GM10248 (cell line): ENCODE measurements around the gene RIPK1.

ENCODE experiments used
- CTCF ChIA-PET: fragments of 300-600 bp; sonication (Branson Sonifier 250); formaldehyde crosslinking; extraction: SDS; loops from one replicate; lab custom pipeline; 2021; ENCODE audit warnings: antibody characterized with exemption; lab: Yijun Ruan, JAX
- POLR2A ChIA-PET: fragments of 350-650 bp; sonication (Branson Sonifier 250); formaldehyde crosslinking; extraction: SDS; loops from one replicate; lab custom pipeline; 2020; ENCODE audit warnings: antibody characterized with exemption; lab: Yijun Ruan, JAX
- DNase-seq: peaks from one replicate; pipeline ENCODE4 v3.0.0; 2012; ENCODE audit errors: extremely low spot score
- TF ChIP-seq, protein P1 (sequence below): IDR thresholded peaks from 2 replicates; pipeline ENCODE4 v1.5.1; 2012; ENCODE audit warnings: mild to moderate bottlenecking, low read depth; ENCODE audit errors: extremely low read depth, missing control alignments, control extremely low read depth

RIPK1 gene

DNA sequence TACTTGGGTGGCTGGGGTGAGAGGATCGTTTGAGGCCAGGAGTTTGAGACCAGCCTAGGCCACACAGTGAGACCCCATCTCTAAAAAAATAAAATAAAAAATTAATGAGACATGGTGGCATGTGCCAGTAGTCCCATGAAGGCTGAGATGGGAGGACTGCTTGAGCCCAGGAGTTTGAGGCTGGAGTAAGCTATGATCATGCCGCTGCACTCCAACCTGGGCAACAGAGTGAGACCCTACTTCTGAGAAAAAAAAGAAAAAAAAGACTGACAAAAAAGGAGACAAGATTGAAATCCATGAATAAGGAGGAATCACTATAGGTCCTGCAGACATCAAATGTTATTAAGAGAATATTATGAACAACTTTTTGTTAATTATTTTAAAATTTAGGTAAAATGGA, 26.5 kb downstream of the RIPK1 start:
- POLR2A ChIA-PET: no interaction called here
- TF ChIP-seq, protein P1, sequence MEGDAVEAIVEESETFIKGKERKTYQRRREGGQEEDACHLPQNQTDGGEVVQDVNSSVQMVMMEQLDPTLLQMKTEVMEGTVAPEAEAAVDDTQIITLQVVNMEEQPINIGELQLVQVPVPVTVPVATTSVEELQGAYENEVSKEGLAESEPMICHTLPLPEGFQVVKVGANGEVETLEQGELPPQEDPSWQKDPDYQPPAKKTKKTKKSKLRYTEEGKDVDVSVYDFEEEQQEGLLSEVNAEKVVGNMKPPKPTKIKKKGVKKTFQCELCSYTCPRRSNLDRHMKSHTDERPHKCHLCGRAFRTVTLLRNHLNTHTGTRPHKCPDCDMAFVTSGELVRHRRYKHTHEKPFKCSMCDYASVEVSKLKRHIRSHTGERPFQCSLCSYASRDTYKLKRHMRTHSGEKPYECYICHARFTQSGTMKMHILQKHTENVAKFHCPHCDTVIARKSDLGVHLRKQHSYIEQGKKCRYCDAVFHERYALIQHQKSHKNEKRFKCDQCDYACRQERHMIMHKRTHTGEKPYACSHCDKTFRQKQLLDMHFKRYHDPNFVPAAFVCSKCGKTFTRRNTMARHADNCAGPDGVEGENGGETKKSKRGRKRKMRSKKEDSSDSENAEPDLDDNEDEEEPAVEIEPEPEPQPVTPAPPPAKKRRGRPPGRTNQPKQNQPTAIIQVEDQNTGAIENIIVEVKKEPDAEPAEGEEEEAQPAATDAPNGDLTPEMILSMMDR: no peak
- DNase-seq: no peak
- CTCF ChIA-PET: interaction anchor here (1.4 kb wide), 1 partner anchor 19 kb away, joined by 4 read pairs; no protein-coding TSS in a partner anchor

DNA sequence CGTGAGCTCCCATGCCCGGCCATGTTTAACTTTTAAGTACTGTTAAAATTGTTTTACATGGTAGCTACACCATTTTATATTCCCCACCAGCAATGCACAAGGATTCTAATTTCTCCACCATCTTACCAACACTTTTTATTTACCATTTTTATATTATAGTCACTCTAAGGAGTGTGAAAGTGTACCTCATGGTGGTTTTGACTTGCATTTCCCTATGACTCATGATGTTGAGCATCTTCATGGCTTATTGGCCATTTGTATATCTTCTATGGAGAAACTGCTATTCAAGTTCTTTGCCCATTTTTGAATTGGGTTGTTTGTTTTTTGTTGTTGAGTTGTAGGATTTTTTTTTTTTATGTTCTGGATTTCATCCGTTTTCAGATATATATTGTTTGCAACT, 34.6 kb downstream of the RIPK1 start:
- DNase-seq: no peak
- TF ChIP-seq, protein P1: no peak
- POLR2A ChIA-PET: no interaction called here
- CTCF ChIA-PET: no interaction called here

DNA sequence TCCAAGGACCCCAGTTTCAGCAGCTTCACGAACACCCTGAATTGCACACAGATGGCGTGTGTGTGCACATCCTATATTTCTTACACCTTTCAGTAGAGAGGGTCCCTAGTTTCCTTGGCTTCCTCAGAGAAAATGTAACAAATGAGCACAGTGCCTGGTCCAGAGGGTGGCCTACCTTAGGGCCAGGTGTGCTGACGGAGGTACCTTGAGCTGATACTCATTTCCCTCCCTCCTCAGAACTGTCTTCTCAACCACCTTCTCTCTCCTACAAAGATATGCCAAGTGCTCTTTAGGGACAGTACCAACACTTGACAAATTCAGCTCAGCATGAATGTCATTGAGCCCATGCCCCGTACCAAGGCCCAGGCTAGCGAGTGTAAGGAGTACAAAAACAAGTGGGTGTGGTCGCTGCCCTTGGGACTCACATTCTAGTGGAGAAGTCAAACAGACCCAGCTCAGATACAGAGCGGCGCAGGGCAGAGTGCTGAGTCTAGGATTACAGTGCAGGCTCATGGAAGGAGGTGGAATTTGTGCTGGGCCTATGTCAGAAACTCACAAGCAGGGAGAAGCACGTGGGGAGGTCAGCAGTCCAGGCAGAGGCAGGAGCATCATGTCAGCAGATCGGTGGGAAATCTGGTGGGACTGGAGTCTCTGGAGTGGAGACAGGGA, 40.6 kb downstream of the RIPK1 start:
- DNase-seq: no peak
- ChIA-PET CTCF (interaction anchor here (0.9 to 4.5 kb wide), 4 partner anchors 11 to 143 kb away, joined by 3 to 16 read pairs (median 4); no protein-coding TSS in a partner anchor), POLR2A (interaction anchor here (1.1 kb wide), 1 partner anchor 45 kb away, joined by 4 read pairs; no protein-coding TSS in a partner anchor)
- TF ChIP-seq, protein P1: no peak

DNA sequence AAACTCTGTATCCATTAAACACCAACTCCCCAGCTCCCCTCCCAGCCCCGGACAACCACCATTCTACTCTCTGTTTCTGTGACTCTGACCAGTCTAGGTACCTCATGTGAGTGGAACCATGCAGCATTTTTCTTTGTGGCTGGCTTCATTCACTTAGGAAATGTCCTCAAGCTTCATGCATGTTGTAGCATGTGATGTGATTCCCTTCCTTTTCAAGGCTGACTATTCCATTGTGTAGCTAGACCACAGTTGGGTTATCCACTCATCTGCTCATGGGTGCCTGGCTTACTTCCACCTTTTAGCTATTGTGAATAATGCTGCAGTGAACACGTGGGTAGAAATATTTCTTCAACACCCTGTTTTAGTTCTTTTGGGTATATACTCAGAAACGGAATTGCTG, 41.5 kb downstream of the RIPK1 start:
- POLR2A ChIA-PET: no interaction called here
- CTCF ChIA-PET: interaction anchor here (2.0 to 4.5 kb wide), 3 partner anchors 8 to 14 kb away, joined by 4 to 16 read pairs (median 6); no protein-coding TSS in a partner anchor
- no peak for DNase-seq
- TF ChIP-seq, protein P1: no peak

DNA sequence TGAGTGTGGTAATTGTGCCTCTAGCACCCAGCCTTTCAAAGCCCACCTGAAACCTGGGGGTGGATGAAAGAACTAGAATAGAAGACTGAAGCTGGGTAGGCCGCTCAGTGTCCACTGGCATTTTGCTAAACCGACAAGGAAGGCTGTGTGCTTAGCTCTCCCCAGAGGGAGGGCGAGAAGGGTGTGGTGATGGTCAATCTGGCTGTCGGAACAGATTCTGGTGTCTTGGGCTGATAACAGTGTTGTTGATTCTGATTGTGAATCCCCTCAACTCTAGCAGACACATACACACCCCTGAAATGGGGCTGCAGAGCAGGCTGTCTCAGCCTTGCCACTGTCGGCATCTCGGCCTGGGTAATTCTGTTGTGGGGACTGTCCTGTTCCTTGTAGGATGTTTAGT, 46.1 kb downstream of the RIPK1 start:
- TF ChIP-seq, protein P1: no peak
- CTCF ChIA-PET: interaction anchor here (1.2 kb wide), 1 partner anchor 10 kb away, joined by 3 read pairs; no protein-coding TSS in a partner anchor
- POLR2A ChIA-PET: no interaction called here
- DNase-seq: no peak

DNA sequence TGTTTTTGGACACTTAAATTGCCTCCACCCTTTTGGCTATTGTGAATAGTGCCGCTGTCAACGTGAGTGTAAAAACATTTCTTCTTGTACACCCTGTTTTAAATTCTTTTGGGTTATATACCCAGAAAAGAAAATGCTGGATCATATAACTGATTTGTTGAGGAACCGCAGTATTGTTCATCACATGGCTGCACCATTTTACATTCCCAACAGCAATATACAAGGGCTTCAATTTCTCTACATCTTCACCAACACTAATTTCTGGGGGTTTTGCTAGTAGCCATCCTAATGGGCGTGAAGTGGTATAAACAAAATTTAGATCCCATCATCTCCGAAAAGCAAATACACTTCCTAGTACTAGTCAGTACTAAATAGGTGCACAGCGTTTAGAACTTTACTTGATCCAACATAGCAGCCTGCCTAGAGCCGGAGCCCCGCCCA, 49.6 kb downstream of the RIPK1 start:
- TF ChIP-seq, protein P1: no peak
- CTCF ChIA-PET: interaction anchor here (0.6 to 1.7 kb wide), 4 partner anchors 9 to 54 kb away, joined by 3 to 5 read pairs (median 4); no protein-coding TSS in a partner anchor
- DNase-seq: no peak
- POLR2A ChIA-PET: interaction anchor here (1.0 kb wide), 1 partner anchor 54 kb away, joined by 5 read pairs; no protein-coding TSS in a partner anchor
